Measurements from ENCODE around the gene TGFBR3.

TGFBR3 gene

DNA sequence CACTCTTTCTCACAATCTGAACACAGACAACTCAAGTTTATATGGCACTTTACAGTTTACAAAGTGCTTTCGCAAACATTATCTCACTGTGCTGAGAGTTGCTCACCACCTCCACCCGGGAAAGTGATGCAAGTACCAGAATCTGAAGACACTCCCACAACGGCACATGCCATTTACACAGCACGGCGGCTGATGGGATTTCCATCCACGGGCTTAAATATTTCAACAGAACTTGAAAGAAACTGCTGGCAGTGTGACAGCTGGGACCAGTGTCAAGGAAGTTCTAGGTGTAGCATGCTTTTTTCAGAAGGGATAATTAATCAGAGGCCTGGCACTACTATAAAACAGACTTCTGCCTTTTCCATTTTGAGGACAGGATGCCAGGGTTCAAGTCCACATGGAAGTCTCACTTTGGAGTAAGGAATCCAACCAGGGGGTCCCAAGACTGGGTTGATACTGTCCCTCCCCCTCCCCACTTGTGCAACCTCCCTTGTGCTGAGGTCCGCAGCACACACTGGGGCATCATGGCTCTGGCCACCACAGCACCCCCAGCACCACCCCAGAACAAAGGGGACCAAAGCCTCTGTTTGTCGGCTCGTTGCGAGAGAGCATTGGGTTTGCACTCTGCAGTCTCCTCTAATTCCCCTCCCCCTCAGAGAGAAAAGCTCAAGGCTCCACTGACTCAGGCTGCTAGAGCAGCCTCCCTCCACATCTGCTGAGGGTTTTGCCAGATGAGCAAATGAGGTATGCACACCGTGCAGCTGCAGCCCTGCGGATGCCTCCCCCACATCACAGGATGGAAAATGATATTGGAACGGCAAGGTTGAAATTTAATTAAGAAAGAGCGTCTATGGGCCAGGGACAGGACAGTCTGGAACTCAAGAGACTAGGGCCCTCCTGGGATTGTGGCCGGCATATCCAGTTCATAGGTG, 154.9 kb downstream of the TGFBR3 start:
- no peak for DNase-seq

DNA sequence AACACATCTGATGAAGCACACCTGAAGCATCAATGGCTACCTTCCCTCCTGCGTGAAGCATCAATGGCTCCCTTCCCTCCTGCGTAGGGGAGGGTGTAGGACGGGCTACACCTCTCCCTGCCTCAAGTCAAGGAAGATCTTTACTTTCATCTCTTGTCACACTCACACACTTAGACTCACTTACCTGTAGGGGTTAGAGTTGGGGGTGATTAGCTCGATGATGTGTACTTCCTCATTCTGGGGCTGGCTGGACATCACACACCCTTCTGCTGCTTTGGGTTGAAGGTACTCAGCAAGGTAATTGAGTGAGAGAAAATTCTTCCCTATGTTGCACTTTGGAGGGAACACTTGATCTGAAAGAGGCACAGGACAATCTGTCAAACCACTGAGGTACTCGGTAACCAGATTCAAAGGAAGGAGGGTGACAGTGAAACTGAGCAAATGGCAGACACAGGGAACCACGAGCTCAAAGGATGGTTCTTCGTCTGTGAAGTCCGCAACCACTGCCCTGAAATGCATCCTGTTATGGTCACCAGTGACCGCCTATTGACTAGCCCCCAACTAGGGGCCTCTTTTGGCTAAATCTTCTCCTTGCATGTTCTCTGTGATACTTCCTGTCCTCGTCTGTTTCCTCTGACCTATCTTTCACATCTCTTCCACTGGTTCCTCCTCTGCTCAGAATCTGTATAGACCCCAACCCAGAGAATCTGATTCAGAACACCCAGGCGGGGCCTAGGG, 156.2 kb downstream of the TGFBR3 start:
- no peak for DNase-seq

DNA sequence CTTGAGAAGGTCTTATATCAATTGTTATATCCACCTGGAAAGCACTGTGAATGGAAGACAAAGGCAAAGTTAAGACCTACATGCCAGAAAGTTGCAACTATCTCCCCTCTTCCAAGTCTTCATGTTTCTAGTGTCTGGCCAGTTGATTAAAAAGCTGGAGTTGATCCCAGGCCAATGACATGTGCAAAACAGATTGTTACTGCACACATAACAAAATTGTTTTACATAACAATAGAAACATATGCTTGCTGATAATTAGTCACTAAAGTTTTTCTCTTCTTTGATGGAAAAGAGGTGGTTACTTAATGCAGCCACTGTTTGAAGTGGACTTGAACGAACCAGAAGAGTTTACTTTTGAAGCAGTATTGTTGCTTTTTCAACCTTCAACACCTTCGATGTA, 158.2 kb downstream of the TGFBR3 start:
- no peak for DNase-seq

DNA sequence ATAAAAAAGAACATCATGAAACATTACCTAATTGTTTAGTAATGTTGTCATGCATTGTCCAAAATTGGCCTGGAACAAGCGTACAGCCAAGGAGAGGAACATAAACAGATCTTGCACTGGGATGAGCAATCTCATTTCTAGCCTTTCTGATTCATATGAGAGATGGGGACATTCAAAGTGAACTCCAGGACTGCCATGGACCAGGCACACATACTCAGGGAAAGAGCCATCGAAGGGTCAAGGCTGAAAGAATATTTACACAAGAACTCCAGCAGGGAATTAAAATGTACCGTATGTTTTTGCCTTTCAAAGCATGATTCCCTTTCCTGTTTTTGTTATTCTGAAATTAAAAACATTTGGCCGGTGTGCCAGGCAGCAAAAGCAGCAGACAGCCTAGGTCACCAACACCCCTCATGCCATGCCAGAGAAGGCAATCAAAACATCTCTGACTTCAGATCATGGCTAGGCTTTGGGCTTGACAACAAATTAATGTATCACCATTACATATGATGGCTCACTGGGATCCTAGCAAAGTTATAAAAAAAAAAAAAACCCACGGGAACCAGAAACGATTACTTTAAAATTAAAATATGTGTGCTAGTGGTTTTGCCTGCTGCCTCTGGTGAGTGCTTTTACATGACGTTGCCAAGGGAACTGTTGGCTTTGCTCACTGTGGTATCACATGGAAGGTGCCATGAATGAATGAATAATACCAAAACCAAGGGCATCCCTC, 159.8 kb downstream of the TGFBR3 start:
- DNase-seq: no peak

DNA sequence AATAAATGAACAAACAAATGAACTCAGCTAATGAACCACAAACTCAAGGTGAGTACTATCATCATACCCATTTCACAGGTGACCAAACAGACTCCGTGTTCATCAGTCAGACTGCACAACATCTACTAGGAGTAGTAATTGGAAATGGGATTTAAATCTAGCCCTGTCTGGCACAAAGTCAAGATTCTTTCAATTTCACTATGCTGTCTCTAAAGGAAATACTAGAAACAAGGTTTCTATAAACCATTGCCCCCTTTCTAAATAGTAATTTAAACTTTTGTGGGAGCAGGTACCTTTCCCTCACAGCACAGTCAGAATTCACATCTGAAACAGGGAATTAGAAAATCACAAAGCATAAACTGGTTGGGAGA, 160.3 kb downstream of the TGFBR3 start:
- no peak for DNase-seq

DNA sequence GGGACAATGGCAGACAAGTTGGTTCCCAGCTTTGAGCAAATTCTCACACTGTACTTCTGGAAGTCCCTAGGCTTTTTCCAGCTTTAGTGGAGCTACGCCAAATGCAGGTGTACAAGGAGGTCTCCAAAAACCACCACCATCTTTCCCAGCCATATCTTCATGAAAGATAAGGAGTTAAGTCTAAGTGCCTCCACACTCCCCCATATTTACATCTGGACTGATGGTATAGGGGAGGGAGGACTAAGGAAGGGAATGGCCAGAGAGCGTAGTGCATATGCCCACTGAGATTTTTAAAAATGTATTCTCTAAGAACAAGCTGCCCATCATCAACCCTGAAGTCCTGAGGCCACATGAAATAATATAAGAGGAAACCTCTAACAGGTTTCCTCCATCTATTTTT, 161.3 kb downstream of the TGFBR3 start:
- no peak for DNase-seq

DNA sequence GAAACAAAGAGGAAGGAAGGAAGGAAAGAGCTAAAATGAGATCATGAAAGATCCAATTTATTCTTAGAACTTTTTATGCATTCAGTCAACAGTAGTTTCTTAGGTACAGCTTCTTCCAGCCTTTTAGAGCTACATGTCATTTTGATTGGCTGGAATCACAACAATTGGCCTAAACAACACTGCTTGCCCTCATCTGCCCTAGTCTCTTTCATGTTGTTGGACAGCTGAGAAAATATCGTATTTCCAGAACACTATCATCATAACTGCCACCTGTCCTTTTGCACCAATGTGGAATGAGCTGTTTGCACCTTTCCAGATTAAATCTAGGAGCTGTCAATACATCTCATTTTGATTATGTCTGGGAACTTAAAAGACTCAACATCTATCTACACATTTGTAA, 161.7 kb downstream of the TGFBR3 start:
- DNase-seq: no peak

DNA sequence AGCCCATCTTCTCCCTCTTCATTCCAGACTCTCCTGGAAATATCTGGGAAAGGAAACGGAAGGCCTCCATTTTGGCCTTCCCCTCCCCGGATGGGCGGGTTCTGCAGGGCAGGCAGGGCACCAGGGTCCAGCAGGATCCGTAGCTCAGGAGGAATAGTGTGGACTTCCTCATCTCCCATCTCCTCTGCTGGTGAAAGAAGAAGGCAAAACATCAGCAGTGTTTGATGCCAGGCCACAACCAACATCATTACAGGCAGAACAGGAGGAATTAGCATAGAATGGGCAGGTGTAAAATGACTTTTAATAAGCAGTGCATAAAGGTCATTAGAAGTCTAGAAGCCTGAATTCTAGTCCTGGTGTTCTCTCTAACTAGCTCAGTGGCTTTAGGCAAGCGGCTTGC, 165.9 kb downstream of the TGFBR3 start:
- DNase-seq: no peak

DNA sequence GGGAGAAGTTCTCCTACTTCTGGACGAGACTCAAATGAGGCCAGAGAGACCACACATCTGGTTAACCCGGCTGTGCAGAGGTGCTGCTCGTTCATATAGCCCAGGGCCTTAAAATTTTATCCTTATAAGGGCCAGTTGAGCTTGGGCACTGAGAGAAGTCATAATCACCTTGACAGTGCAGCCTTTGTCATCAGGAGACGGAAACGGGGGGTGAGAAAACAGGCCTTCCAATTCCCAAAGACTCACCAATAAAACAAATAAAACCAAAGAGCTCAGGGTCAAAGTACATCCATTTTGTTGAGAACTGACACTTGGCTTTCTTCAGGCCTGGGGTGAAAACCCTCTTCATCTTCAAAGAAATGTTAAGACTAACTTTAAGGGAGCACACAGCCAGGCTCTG, 167.1 kb downstream of the TGFBR3 start:
- no peak for DNase-seq

DNA sequence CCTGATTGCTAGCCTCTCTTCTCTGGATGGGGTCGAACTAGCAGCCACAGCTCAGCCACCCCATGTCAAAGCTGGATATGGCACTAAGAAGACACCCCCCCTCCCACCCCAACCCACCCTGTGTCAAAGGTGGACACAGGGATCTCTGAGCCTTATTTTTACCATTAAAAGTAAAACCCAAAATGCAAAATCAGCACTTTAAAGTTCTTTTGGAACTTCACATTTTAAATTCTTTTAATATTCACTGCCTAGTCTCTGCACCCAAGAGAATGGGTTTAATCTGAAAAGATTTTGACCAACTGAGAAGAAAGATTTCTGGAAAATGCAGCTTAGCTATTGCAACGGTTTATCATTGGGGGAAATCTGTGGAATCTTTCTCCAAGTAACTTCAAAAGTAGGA, 167.6 kb downstream of the TGFBR3 start:
- DNase-seq: no peak

DNA sequence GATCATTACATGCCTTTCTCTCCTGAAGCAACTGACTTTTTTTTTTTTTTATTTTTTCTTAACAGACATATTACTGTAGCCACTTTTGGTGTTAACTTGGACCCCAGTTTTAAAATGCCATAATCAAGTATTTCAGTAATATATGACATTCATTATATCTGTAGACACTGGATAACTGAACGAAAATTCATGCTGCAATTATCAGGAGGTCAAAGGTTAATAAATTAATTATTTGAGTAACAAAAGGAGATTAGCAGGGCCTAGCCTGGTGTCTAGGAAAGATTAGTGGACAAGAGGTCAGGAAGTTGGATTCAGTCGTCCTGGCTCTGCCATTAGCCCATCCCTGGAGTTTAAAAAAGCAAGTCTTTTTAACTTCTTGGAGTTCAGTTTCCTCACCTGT, 168.1 kb downstream of the TGFBR3 start:
- no peak for DNase-seq

DNA sequence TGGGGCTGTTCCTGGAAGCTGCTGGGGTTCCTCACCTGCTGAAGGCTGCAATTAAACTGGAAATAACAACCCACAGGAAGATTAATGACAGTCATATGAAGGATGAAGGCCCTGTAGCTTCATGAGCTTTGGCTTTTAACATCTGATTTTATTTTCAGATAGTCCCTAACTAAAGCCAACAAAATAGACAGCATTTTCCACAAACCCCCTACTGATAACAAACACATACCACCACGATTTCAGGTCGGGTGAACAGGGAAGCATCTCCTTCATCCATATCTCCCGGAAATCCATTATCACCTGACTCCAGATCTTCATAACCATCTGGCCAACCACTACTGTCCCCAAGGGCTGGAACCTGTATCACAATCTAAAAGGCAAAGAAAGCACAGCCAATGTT, 169.6 kb downstream of the TGFBR3 start:
- DNase-seq: no peak

DNA sequence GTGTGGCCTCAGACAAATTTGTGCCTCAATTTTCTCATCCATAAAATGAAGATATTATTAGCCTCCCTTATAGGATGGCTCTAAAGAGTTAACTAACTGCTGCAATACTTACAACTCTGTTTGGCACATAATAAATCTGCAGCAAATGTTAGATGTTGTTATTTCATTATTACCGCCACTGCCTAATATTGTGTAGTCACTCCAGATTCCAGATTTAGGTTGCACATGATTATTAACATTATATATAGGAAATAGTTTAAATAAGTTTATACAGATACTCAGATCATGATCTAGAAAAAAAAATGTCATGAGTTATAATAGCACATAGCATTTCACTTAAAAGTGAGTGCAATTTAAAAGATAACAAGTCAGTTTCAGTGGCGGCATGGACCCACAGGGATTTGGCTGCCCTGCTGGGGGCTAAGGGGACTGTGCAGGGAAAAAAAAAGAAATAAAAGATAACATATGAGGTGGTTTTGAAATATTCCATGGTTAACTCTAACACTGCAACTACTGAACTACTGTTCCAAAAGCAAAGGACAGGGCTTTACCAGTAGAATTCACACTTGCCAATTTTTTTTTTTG, 170.4 kb downstream of the TGFBR3 start:
- DNase-seq: no peak

DNA sequence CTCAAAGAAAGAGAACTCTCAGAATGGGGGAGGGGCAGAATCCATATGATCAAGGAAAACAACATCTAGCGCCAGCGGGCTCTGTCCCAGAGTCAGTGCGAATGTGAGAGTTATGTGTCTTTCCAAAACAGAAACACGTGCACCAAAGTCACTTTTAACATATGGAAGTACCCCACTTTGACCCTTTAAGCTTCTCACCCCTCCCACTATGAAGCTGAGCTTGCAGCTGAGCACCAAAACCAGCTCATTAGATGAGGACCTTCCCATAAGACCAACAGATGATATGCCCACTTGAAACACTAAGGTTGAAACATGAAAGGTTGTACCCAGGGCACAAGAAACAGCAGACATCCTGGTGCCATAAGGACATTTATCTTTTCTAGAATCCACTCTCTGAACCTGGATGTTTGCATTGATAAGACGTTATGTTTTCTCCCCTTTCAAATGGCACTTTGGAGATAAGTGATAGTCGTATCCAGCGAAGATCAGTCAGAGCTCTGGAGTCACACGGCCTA, 171.0 kb downstream of the TGFBR3 start:
- DNase-seq: no peak

DNA sequence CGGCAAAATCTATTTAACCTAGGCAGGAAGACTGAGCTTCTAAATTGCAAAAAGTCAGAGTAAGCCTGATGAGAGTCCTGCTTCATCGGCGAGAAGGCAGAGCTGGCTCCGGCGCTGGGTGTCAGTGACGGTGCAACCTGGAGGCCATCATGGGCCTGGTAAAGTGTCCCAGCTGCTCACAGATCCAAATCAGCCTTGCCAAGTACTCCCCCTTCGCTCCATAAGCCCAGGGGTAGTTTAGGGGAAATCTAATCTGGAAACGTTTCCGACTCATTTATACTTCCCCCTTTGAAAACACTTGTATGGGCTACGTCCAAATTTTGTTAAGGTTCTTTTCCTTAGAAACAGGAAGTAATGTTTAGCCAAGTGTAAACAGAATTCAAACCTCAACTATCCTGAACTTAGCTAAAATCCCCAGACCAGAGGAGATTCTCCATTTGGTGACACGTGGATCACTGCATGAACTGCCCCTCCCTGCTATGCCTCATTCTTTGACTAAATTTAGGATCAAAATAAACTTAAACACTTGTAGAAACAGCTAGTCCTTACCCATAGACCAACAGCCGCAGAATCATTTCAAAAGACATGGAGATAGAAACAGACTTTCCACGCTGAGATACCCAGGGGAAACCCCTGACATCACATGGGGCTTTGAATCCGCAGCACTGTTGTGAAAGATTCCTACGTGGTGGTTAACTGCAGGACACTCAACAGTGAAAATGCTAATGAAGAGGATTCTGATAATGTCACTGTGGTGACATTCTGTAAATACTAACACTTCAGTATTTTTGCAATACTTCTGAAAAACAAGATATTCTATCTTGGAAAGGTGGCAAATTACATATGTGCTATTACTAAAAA, 172.7 kb downstream of the TGFBR3 start:
- DNase-seq: no peak

DNA sequence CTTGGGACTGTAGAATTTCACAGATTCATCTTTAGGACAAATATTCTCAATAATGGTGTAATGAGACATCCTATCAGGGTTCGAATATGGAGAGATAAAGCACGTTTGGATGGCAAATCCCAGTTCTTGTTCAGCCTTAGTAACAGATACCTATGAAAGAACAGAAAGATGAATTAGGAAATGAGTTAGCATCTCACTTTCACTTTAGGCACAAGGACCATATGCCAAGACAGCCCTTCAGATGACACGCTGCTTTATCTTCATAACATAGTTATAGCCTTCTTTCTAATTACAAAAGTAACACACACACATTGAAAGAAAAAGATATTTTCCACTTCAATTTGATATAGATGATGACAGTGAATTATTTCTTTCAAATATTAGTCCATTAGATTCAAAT, 173.6 kb downstream of the TGFBR3 start:
- no peak for DNase-seq

DNA sequence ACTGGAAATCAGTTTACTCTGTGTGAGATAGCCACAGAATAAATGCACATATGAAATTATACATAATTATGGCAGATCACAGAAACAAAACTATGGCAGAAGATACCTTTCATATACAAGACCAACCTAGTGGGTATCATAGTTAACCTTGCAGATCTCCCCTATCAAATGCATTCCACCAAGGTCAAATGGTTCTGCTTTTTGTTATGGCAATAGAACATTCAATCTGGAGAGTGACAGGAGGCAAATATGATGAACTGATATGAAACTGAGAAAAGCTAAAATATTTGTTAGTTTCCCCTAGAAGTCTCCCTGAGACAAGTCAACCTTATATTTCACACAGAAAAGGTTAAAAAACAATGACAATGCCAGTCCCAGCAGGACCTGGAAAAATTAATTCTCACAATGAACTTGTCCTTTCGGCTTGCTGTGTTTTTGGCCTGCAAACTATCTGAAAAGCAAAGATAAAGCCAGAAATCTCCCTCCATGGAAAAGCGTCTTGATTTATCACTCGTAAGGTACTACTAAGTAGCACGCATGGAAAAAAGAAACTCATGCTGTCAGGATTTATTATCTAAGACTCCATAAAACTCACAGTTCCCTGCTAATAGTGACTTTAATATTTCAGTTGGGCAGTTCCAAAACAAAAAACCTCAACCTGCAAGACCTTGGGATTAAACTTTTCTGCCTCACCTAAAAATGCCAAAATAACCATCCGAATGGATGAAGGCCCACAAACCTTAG, 174.3 kb downstream of the TGFBR3 start:
- no peak for DNase-seq

DNA sequence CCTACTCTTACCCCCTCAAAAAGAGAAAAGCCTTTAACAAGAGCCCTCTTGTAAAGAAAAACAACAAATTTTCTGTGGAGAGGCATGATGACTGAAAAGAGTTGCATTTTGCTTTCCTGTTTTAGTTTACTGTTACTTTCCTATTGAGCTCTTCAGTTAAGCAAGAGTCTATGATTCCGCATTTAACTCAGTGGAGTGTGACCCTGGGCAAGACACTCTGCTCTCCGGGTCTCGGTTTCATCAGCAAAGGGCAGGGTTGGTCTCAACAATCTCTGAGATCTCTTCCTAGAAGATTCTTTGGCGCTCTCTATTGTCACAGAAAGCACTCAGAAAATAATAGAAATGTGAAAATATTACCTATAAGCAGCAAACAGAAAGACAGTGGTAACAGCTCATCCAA, 175.7 kb downstream of the TGFBR3 start:
- no peak for DNase-seq

DNA sequence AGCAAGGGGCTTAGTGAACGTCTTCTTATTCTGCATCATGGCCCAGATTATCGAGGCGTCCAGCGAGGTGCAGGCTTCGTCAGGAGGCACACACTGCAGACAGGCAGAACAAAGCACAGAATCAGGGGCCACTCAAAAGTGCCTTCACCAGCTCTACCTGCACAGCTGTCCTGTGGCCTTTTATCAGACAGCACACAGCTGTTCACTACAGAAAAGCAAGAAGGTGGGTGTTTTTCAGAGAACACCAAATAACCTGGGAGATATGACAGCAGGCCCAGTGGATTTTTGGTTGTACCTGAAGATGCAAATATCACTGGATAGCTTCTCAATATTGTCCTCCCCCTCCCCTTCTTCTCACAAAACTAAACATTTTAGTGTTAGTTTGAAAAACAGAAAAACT, 177.3 kb downstream of the TGFBR3 start:
- no peak for DNase-seq

DNA sequence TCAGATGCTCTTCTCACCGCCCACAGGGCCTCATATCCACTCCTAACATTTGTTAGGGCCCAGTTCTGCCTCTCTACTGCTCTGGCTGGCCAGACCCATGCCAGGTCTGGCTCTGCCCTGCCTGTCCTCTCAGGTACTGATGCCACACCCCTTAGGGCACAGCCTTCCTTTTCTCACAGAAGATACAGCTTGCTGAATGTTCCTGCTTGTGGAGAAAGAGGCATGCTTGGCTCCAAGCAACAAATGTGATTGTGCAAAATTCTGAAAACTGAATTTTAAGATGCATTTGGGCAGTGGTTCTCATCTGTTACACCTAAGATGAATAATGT, 178.1 kb downstream of the TGFBR3 start:
- no peak for DNase-seq

DNA sequence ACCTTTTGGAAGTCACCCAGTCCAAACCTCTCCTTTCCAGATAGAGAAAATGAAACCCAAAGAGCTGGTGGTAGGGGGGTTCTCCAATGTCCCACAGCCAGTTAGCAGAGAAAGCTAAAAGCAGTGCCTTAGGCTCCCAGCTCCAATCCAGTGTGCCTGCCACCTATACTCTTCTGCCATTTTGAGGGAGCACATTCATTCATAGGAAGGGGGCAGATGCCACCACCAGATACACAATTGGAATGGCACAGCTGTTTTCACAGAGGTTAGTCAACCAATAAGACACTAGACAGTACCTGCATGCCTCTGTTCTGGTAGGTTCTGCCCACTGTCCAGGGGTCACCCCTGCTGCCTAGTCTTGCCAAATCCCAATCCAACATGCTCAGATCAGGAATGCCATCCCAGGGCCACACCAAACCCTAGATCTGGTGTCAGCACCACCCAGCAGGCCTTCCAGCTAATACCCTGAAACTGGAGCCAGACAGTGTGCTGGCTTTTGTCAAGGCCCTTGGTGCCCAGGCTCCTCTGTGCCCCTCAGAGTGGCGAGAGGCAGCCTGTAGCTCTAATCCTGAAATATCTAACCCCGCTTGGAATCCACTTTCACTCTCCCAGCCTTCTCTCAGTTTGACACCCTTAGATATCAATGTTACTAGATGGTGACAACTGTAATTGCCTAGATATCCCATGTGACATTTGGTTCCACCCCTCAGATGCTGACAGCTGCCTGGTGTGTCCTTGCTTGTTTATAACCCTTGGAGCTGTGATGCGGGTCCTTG, 178.6 kb downstream of the TGFBR3 start:
- no peak for DNase-seq

All from effector CD8-positive, alpha-beta T cell (primary cell).